OCI-LY7 (cell line): ENCODE measurements around the gene GK. TPM values are rescaled to one million over a fixed set of nuclear protein-coding genes. Genes with fewer than 3 reads are reported as not detected.

Experiments used
- BruUV-seq: library from RNA; stranded (reverse); fragments of 400-500 nt; replicated peaks from 2 replicates; lab custom pipeline; 2021; lab: Mats Ljungman, UMichigan
- CTCF ChIA-PET: fragments of 300-600 bp; sonication (Branson Sonifier 250); formaldehyde crosslinking; loops from one replicate; lab custom pipeline; 2022; ENCODE audit warnings: antibody characterized with exemption; ENCODE audit not compliant: unreplicated experiment; lab: Charles Lee
- POLR2A ChIA-PET: fragments of 300-600 bp; sonication (Branson Sonifier 250); formaldehyde crosslinking; loops from one replicate; lab custom pipeline; 2022; ENCODE audit warnings: antibody characterized with exemption; lab: Charles Lee
- DNase-seq: peaks from one replicate; pipeline ENCODE4 v3.0.0-alpha.2; 2015; ENCODE audit warnings: low spot score
- H2AFZ ChIP-seq: fragments of 200-600 bp; sonication (generic), shearing (Covaris generic); 2 replicates; pipeline ENCODE4 v1.6.1; 2014; ENCODE audit warnings: mild to moderate bottlenecking, antibody characterized with exemption, low read length, moderate library complexity
- H3K27ac ChIP-seq: fragments of 200-600 bp; sonication (generic); 2 replicates; pipeline ENCODE4 v1.5.1; 2014; ENCODE audit warnings: mixed run types, low read depth, mild to moderate bottlenecking, moderate library complexity, low read length, inconsistent platforms; ENCODE audit not compliant: poor library complexity, severe bottlenecking
- H3K36me3 ChIP-seq: fragments of 200-600 bp; sonication (generic); 2 replicates; pipeline ENCODE4 v1.6.1; 2014; ENCODE audit warnings: mild to moderate bottlenecking, antibody characterized with exemption, low read length, moderate library complexity, mixed read lengths; ENCODE audit not compliant: insufficient read depth
- H3K4me1 ChIP-seq: fragments of 200-600 bp; sonication (generic); 2 replicates; pipeline ENCODE4 v1.5.1; 2014; ENCODE audit warnings: mild to moderate bottlenecking, low read length; ENCODE audit not compliant: insufficient read depth, poor library complexity, severe bottlenecking
- H3K4me2 ChIP-seq: fragments of 200-600 bp; sonication (generic); 2 replicates; pipeline ENCODE4 v1.6.1; 2014; ENCODE audit warnings: mild to moderate bottlenecking, low read length
- H3K4me3 ChIP-seq: fragments of 200-600 bp; sonication (generic); 2 replicates; pipeline ENCODE4 v1.5.1; 2014; ENCODE audit warnings: mild to moderate bottlenecking, low read depth, low read length; ENCODE audit not compliant: poor library complexity, severe bottlenecking
- H3K79me2 ChIP-seq: fragments of 200-600 bp; sonication (generic); 2 replicates; pipeline ENCODE4 v1.6.1; 2016; ENCODE audit warnings: low read depth, mild to moderate bottlenecking, low read length, moderate library complexity, mixed read lengths; ENCODE audit not compliant: insufficient read depth
- H3K9me2 ChIP-seq: fragments of 200-600 bp; sonication (generic); 2 replicates; pipeline ENCODE4 v1.6.1; 2016; ENCODE audit warnings: mild to moderate bottlenecking, low read length, mixed read lengths; ENCODE audit not compliant: insufficient read depth
- H3K9me3 ChIP-seq: fragments of 200-600 bp; sonication (generic); 2 replicates; pipeline ENCODE4 v1.6.1; 2014; ENCODE audit warnings: mild to moderate bottlenecking, mixed run types, low read length, mixed read lengths
- H4K20me1 ChIP-seq: fragments of 200-600 bp; sonication (generic); 2 replicates; pipeline ENCODE4 v1.6.1; 2014; ENCODE audit warnings: mild to moderate bottlenecking, antibody characterized with exemption, low read length, moderate library complexity, mixed read lengths; ENCODE audit not compliant: insufficient read depth
- CTCF ChIP-seq: fragments of 200-600 bp; sonication (generic); conservative IDR thresholded peaks from 2 replicates; pipeline ENCODE4 v1.5.1; 2014; ENCODE audit warnings: mild to moderate bottlenecking, antibody characterized with exemption, low read length, moderate library complexity, mixed read lengths
- EZH2phosphoT487 ChIP-seq: fragments of 200-600 bp; sonication (generic); IDR thresholded peaks from 2 replicates; pipeline ENCODE4 v1.6.1; 2018; ENCODE audit warnings: low read depth, borderline replicate concordance, mild to moderate bottlenecking, mixed run types, antibody characterized with exemption, low read length, moderate library complexity, mixed read lengths
- intact Hi-C: fragments of 100-400 bp; cut with micrococcal nuclease; formaldehyde crosslinking; loops from one replicate; pipeline ENCODE4 v1.10.0; 2022; ENCODE audit not compliant: unreplicated experiment
- total RNA-seq, 2 experiments: library from RNA; depleted of rRNA in 1 of 2; stranded (reverse); fragments of >200 nt in 1 of 2; shearing (Covaris generic) in 1 of 2; gene quantifications; 2 replicates each; pipeline ENCODE4 v1.2.3, GENCODE V29; 2014 to 2022

Gene GK
- total RNA-seq, 2 experiments from 2014 or later: 10.1 to 19.7 TPM

DNA sequence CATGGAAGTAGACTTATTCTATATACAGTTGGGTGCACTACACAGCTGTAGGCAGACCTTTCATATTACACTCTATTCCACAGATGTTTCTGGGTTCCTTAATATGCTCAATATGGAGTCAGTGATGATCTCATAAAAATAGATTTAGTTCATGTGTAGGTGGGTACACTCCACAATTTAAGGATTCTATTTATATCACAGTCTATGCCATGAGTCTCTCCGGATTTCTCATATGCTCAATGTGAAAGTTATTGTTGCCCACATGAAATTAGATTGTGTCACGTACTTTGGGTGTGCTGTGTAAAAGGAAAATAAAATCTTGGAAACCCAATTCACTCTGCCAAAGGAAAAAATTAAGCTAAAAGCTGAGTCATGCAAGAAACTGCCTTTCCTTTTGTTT, 43.2 kb upstream of the GK start:
- H3K27ac ChIP-seq: no peak overlapping the region
- H3K9me3 ChIP-seq: no peaks in the 10 kb centered on the region
- H3K4me1 ChIP-seq: no peaks in the 10 kb centered on the region
- no TSS peak for BruUV-seq
- H3K36me3 ChIP-seq: no peaks in the 10 kb centered on the region
- intact Hi-C loops: no loop called here
- no peak overlapping the region for H3K4me2 ChIP-seq
- ChIA-PET CTCF (no interaction called here), POLR2A (no interaction called here)
- H3K9me2 ChIP-seq: no peaks in the 10 kb centered on the region
- no peaks in the 10 kb centered on the region for H3K79me2 ChIP-seq
- H2AFZ ChIP-seq: no peak overlapping the region
- H3K4me3 ChIP-seq: no peak overlapping the region
- DNase-seq: no peak
- TF ChIP-seq EZH2phosphoT487: no peak
- TF ChIP-seq CTCF: no peak
- H4K20me1 ChIP-seq: no peaks in the 10 kb centered on the region

DNA sequence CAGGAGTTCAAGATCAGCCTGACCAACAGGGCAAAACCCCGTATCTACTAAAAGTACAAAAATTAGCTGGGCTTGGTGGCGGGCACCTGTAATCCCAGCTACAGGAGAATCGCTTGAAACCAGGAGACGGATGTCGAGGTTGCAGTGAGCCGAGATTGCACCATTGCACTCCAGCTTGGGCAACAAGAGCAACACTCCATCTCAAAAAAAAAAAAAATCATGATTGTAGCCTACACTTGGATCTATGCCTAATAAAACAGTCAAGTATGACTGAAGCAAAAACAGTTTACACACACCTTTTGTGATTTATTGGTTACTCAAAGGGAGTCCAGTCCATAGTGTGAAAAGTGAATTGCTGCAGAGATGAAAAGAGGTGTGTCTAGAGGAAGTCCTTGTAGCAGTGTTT, 41.0 kb upstream of the GK start:
- POLR2A ChIA-PET: no interaction called here
- DNase-seq: no peak
- Histone ChIP-seq H3K4me2 (no peak overlapping the region), H3K27ac (no peak overlapping the region), H3K4me1 (no peaks in the 10 kb centered on the region), H3K9me2 (no peaks in the 10 kb centered on the region), H3K9me3 (no peaks in the 10 kb centered on the region), H2AFZ (no peak overlapping the region), H3K4me3 (no peak overlapping the region), H3K36me3 (no peaks in the 10 kb centered on the region), H3K79me2 (no peaks in the 10 kb centered on the region), H4K20me1 (no peaks in the 10 kb centered on the region)
- BruUV-seq: no TSS peak
- intact Hi-C loops: no loop called here
- TF ChIP-seq CTCF (no peak), EZH2phosphoT487 (no peak)
- CTCF ChIA-PET: no interaction called here

- H3K9me3 ChIP-seq: no peaks in the 10 kb centered on the region
- ChIA-PET POLR2A (interaction anchor here (0.6 kb wide), 1 partner anchor 68 kb away, joined by 3 read pairs; no protein-coding TSS in a partner anchor), CTCF (no interaction called here)
- H3K27ac ChIP-seq: no peak overlapping the region
- H3K4me2 ChIP-seq: no peak overlapping the region
- H3K4me1 ChIP-seq: no peaks in the 10 kb centered on the region
- H3K79me2 ChIP-seq: no peaks in the 10 kb centered on the region
- intact Hi-C loops: no loop called here
- TF ChIP-seq CTCF (no peak), EZH2phosphoT487 (no peak)
- DNase-seq: no peak
- H4K20me1 ChIP-seq: no peaks in the 10 kb centered on the region
- BruUV-seq: no TSS peak
- H3K9me2 ChIP-seq: no peaks in the 10 kb centered on the region
- H3K4me3 ChIP-seq: no peak overlapping the region
- no peak overlapping the region for H2AFZ ChIP-seq
- no peaks in the 10 kb centered on the region for H3K36me3 ChIP-seq
These were observed 39.5 kb upstream of the GK start for GRCh38 chrX:30613721-30614120.
